Transverse colon (tissue), 4 donors: ENCODE measurements around the gene AK4.

ENCODE experiments used
- CTCF ChIP-seq, 5 experiments: fragments of 200-600 bp in 3 of 5; fragments of 450-650 bp in 2 of 5; sonication (generic) in 3 of 5; IDR thresholded peaks; 1 replicate in 2 of 5; 2 replicates in 3 of 5; pipeline ENCODE4 v1.5.1; 2016 to 2017; ENCODE audit warnings: antibody characterized with exemption in 5 of 5, inconsistent platforms in 3 of 5, mild to moderate bottlenecking in 2 of 5, moderate library complexity in 1 of 5
- POLR2A ChIP-seq: fragments of 450-650 bp; IDR thresholded peaks from one replicate; pipeline ENCODE4 v1.6.1; 2016; ENCODE audit warnings: antibody characterized with exemption, mild to moderate bottlenecking, moderate library complexity
- POLR2AphosphoS5 ChIP-seq, 3 donors: sonication (generic); formaldehyde crosslinking; IDR thresholded peaks; one replicate each; pipeline ENCODE4 v1.6.1; 2016; ENCODE audit warnings: antibody characterized with exemption in 3 of 3

DNA sequence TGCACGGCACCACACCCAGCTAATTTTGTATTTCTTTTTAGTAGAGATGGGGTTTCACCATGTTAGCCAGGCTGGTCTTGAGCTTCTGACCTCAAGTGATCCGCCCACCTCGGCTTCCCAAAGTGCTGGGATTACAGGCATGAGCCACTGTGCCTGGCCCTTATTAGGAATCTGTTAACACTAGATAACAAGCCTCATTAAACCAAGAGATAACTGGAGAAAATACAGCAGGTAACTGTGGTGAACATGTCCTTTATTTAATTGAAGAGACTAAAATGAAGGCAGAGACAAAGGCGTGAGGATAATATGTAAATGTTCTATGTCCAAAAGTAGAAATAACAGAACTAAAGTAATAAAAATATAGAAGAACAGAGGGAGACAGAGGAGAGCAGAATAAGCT lies 89.5 kb downstream of the AK4 start:
- TF ChIP-seq CTCF (IDR thresholded peaks at IDR 0.05) (no peak), POLR2A (no peak), POLR2AphosphoS5 (IDR thresholded peaks at IDR 0.05) (no peak)
